Measurements from ENCODE around the gene TEX48. TPM values are rescaled to one million over a fixed set of nuclear protein-coding genes. Genes with fewer than 3 reads are reported as not detected.

The TEX48 gene
- total and polyA plus RNA-seq, 10 of the 15 experiments (the other 5 are each of a cell fraction or from before 2014, with no cell fraction given), result not detected

GRCh38 chr9:114720086-114720676, 38.2 kb upstream of the TEX48 start:
- TF ChIP-seq CBFB (IDR thresholded peaks at IDR 0.05; ENCODE audit: low read depth), result no peak
- TF ChIP-seq IKZF2 (IDR thresholded peaks at IDR 0.05), result no peak
- TF ChIP-seq CHD2 (IDR thresholded peaks at IDR 0.05; ENCODE audit: borderline replicate concordance, low read depth, low read length), result no peak
- no peak for TF ChIP-seq PAX5 (IDR thresholded peaks at IDR 0.05; ENCODE audit: borderline replicate concordance, low read depth, low read length)
- no peak for TF ChIP-seq SMARCA5 (IDR thresholded peaks at IDR 0.05)
- TF ChIP-seq ZZZ3 (IDR thresholded peaks at IDR 0.05; ENCODE audit: control insufficient read depth, insufficient read length, low read depth), result no peak
- TF ChIP-seq ELK1 (IDR thresholded peaks at IDR 0.05; ENCODE audit: low read depth, low read length), result no peak
- TF ChIP-seq JUND (IDR thresholded peaks at IDR 0.05; ENCODE audit: low read depth, low read length), result no peak
- TF ChIP-seq MEF2B (IDR thresholded peaks at IDR 0.05; ENCODE audit: partially characterized antibody, poor library complexity, severe bottlenecking), result no peak
- TF ChIP-seq EP300 (IDR thresholded peaks at IDR 0.05; ENCODE audit: borderline replicate concordance in 1 of 2, control insufficient read depth in 1 of 2, low read depth in 2 of 2, low read length in 2 of 2), result no peak
- Histone ChIP-seq H3K27me3 (replicated peaks in 1 of 2; ENCODE audit: control insufficient read depth in 2 of 2, insufficient read depth in 2 of 2, low read length in 1 of 2) (peaks cover 4 to 10% of the 10 kb centered on the region in 2 experiments), H3K79me2 (ENCODE audit: control insufficient read depth, insufficient read depth, low read length) (no peaks in the 10 kb centered on the region), H3K36me3 (ENCODE audit: control insufficient read depth in 2 of 2, insufficient read depth in 2 of 2, low read length in 1 of 2) (no peaks in the 10 kb centered on the region), H3K9me3 (replicated peaks; ENCODE audit: control insufficient read depth, insufficient read depth, low read length) (no peaks in the 10 kb centered on the region; the same call in 1 of the 3 replicates), H2AFZ (ENCODE audit: control insufficient read depth, low read depth, low read length) (no peak overlapping the region), H3K9ac (ENCODE audit: control insufficient read depth, insufficient read depth, low read length) (no peak overlapping the region), H3K27ac (ENCODE audit: control insufficient read depth, insufficient read depth) (no peak overlapping the region), H3K4me1 (ENCODE audit: control insufficient read depth, insufficient read depth, low read length) (peaks cover 7% of the 10 kb centered on the region; the same call in 1 of the 2 replicates), H3K4me2 (ENCODE audit: control insufficient read depth, insufficient read depth) (no peak overlapping the region), H4K20me1 (ENCODE audit: control insufficient read depth, insufficient read depth) (no peaks in the 10 kb centered on the region), H3K4me3 (no peak overlapping the region)
- intact Hi-C loops (cut with micrococcal nuclease; ENCODE audit: unreplicated experiment) (no loop called here), in situ Hi-C loops (cut with MboI) (no loop called here)
- SMC1A ChIA-PET (ENCODE audit: uncharacterized antibody, unreplicated experiment), result no interaction called here
- no peak for DNase-seq (ENCODE audit: low read depth, low spot score)
- WGBS (ENCODE audit: insufficient coverage, insufficient replicate concordance, low lambda C conversion rate, missing lambda C conversion rate), result 10% methylated on average over 2 of the region's 3 CpGs
- CTCF ChIA-PET, result no interaction called here
- no TSS peak for BruUV-seq (replicated peaks)
- POLR2A ChIA-PET, result no interaction called here
- no peak for FAIRE-seq
- ATAC-seq, result no peak
- RAD21 ChIA-PET (ENCODE audit: unreplicated experiment), result no interaction called here
